ENCODE measurements around the gene KCTD17. TPM values are rescaled to one million over a fixed set of nuclear protein-coding genes. Genes with fewer than 3 reads are reported as not detected.

KCTD17 gene
- polyA plus RNA-seq, 2 of the 4 experiments (the other 2 are of a cell fraction), result 18.7 to 37.1 TPM

- ChIA-PET CTCF (interaction anchor here (1.2 kb wide), 1 partner anchor 187 kb away, joined by 3 read pairs; no protein-coding TSS in a partner anchor), POLR2A (no interaction called here)
- no peak overlapping the region for H3K4me2 ChIP-seq
- no peak overlapping the region for H3K4me3 ChIP-seq
- no peaks in the 10 kb centered on the region for H3K9me3 ChIP-seq
- FAIRE-seq, result no peak
- no peak overlapping the region for H3K27ac ChIP-seq
- H3K4me1 ChIP-seq, result peaks cover 6% of the 10 kb centered on the region
- no peak for ATAC-seq
- 77% methylated on average over 11 of the region's 16 CpGs for WGBS (ENCODE audit: missing lambda C conversion rate)
- DNase-seq (ENCODE audit: low read depth in 1 of 2, low spot score in 1 of 2), result no peak
- TF ChIP-seq PHF8 (IDR thresholded peaks at IDR 0.05; ENCODE audit: borderline replicate concordance, low read depth), result no peak
- no peak for TF ChIP-seq CBX8 (IDR thresholded peaks at IDR 0.05)
- no peak for TF ChIP-seq EHF (CRISPR knock-in tag; IDR thresholded peaks at IDR 0.05)
- no peak for TF ChIP-seq POLR2A (IDR thresholded peaks at IDR 0.05; ENCODE audit: low read length)
These were observed 23.0 kb downstream of the KCTD17 start for GRCh38 chr22:37074537-37074936.

GRCh38 chr22:37075046-37075445, 23.5 kb downstream of the KCTD17 start:
- TF ChIP-seq HOXA7 (CRISPR knock-in tag; IDR thresholded peaks at IDR 0.05), result no peak
- no peak for TF ChIP-seq PHF8 (IDR thresholded peaks at IDR 0.05; ENCODE audit: borderline replicate concordance, low read depth)
- no peak for TF ChIP-seq SMC3 (IDR thresholded peaks at IDR 0.05)
- TF ChIP-seq ZNF302 (CRISPR knock-in tag; IDR thresholded peaks at IDR 0.05), result no peak
- no peak for TF ChIP-seq ESRRA (IDR thresholded peaks at IDR 0.05; ENCODE audit: borderline replicate concordance, low read length)
- no peak for TF ChIP-seq BCL3 (IDR thresholded peaks at IDR 0.05)
- TF ChIP-seq HEYL (CRISPR knock-in tag; IDR thresholded peaks at IDR 0.05), result no peak
- no peak for TF ChIP-seq NFE2L2 (conservative IDR thresholded peaks at IDR 0.05; ENCODE audit: low read length)
- no peak for TF ChIP-seq HOXB13 (CRISPR knock-in tag; IDR thresholded peaks at IDR 0.05; ENCODE audit: low read depth)
- no peak for TF ChIP-seq FOSL2 (IDR thresholded peaks at IDR 0.05)
- no peak for TF ChIP-seq FOSL2 (CRISPR knock-in tag; IDR thresholded peaks at IDR 0.05)
- TF ChIP-seq JUN (IDR thresholded peaks at IDR 0.05), result no peak
- no peak for TF ChIP-seq HDAC2 (IDR thresholded peaks at IDR 0.05)
- TF ChIP-seq PBX3 (IDR thresholded peaks at IDR 0.05), result no peak
- TF ChIP-seq POLR2AphosphoS2 (conservative IDR thresholded peaks at IDR 0.05; ENCODE audit: low read length), result no peak
- no peak for TF ChIP-seq GATA3 (IDR thresholded peaks at IDR 0.05; ENCODE audit: borderline replicate concordance)
- no peak for TF ChIP-seq ELK1 (IDR thresholded peaks at IDR 0.05; ENCODE audit: low read depth, low read length)
- TF ChIP-seq FOSB (CRISPR knock-in tag; IDR thresholded peaks at IDR 0.05), result no peak
- no peak for TF ChIP-seq CTCF (IDR thresholded peaks at IDR 0.05)
- no peak for TF ChIP-seq CHD2 (IDR thresholded peaks at IDR 0.05; ENCODE audit: low read length, partially characterized antibody)
- Histone ChIP-seq H3K4me1 (peaks cover 6% of the 10 kb centered on the region), H3K9me3 (no peaks in the 10 kb centered on the region), H3K4me3 (no peak overlapping the region), H3K27ac (no peak overlapping the region), H3K4me2 (no peak overlapping the region)
- DNase-seq (ENCODE audit: low read depth in 1 of 2, low spot score in 1 of 2) (no peak), ATAC-seq (no peak), FAIRE-seq (no peak)
- POLR2A ChIA-PET, result no interaction called here
- 56% methylated on average over 10 of the region's 17 CpGs for WGBS (ENCODE audit: missing lambda C conversion rate)
- CTCF ChIA-PET, result interaction anchor here (1.2 kb wide), 1 partner anchor 187 kb away, joined by 3 read pairs; no protein-coding TSS in a partner anchor

Data from A549 (cell line).